ENCODE results near the gene TEP1.

TEP1 gene

GRCh38 chr14:20386276-20386855 lies 26.9 kb downstream of the TEP1 start:
- ChIA-PET POLR2A (no interaction called here), CTCF (no interaction called here)
- H3K4me3 ChIP-seq (ENCODE audit: low read depth, low read length): no peak overlapping the region
- TF ChIP-seq, protein P1, sequence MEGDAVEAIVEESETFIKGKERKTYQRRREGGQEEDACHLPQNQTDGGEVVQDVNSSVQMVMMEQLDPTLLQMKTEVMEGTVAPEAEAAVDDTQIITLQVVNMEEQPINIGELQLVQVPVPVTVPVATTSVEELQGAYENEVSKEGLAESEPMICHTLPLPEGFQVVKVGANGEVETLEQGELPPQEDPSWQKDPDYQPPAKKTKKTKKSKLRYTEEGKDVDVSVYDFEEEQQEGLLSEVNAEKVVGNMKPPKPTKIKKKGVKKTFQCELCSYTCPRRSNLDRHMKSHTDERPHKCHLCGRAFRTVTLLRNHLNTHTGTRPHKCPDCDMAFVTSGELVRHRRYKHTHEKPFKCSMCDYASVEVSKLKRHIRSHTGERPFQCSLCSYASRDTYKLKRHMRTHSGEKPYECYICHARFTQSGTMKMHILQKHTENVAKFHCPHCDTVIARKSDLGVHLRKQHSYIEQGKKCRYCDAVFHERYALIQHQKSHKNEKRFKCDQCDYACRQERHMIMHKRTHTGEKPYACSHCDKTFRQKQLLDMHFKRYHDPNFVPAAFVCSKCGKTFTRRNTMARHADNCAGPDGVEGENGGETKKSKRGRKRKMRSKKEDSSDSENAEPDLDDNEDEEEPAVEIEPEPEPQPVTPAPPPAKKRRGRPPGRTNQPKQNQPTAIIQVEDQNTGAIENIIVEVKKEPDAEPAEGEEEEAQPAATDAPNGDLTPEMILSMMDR (IDR thresholded peaks at IDR 0.05; ENCODE audit: insufficient read depth, low read length, missing control alignments): no peak
- no peak for DNase-seq (ENCODE audit: low read depth, low spot score)

- ChIA-PET CTCF (no interaction called here), POLR2A (interaction anchor here (1.0 kb wide), 1 partner anchor 28 kb away, joined by 3 read pairs; no protein-coding TSS in a partner anchor)
- no peak for DNase-seq (ENCODE audit: low read depth, low spot score)
- no peak overlapping the region for H3K4me3 ChIP-seq (ENCODE audit: low read depth, low read length)
- TF ChIP-seq, protein P1 (IDR thresholded peaks at IDR 0.05; ENCODE audit: insufficient read depth, low read length, missing control alignments): no peak
These were observed 28.4 kb downstream of the TEP1 start for GRCh38 chr14:20384886-20385285.

DNA sequence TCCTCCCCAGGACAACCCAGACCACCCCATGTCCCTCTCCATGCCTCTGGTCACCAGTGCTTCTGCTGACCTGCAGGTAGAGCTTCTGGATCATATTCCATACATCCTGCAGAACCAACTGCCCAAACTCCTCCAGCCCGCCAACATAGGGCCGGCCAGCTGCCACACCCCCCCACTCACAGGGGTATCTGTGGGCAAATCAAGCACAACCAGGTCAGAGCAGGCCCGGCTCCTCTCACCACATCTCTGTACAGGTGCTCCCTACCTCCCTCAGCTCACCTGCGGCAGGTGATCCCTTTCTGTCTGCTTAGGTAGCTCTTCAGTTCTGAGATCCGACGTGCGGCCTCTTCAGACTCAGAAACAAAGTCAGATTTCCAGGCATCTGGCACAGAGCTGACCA lies 29.0 kb downstream of the TEP1 start:
- TF ChIP-seq, protein P1 (IDR thresholded peaks at IDR 0.05; ENCODE audit: insufficient read depth, low read length, missing control alignments): no peak
- POLR2A ChIA-PET: interaction anchor here (1.0 kb wide), 1 partner anchor 29 kb away, joined by 3 read pairs; no protein-coding TSS in a partner anchor
- DNase-seq (ENCODE audit: low read depth, low spot score): no peak
- no peak overlapping the region for H3K4me3 ChIP-seq (ENCODE audit: low read depth, low read length)
- CTCF ChIA-PET: no interaction called here

GRCh38 chr14:20383636-20384035 lies 29.7 kb downstream of the TEP1 start:
- TF ChIP-seq, protein P1 (IDR thresholded peaks at IDR 0.05; ENCODE audit: insufficient read depth, low read length, missing control alignments): no peak
- ChIA-PET POLR2A (no interaction called here), CTCF (interaction anchor here (1.4 kb wide), 1 partner anchor 57 kb away, joined by 5 read pairs; no protein-coding TSS in a partner anchor)
- no peak overlapping the region for H3K4me3 ChIP-seq (ENCODE audit: low read depth, low read length)
- no peak for DNase-seq (ENCODE audit: low read depth, low spot score)

GRCh38 chr14:20383032-20383431 lies 30.3 kb downstream of the TEP1 start:
- ChIA-PET POLR2A (no interaction called here), CTCF (interaction anchor here (1.4 kb wide), 1 partner anchor 56 kb away, joined by 5 read pairs; no protein-coding TSS in a partner anchor)
- TF ChIP-seq, protein P1 (IDR thresholded peaks at IDR 0.05; ENCODE audit: insufficient read depth, low read length, missing control alignments): no peak
- no peak for DNase-seq (ENCODE audit: low read depth, low spot score)
- H3K4me3 ChIP-seq (ENCODE audit: low read depth, low read length): no peak overlapping the region

- TF ChIP-seq, protein P1 (IDR thresholded peaks at IDR 0.05; ENCODE audit: insufficient read depth, low read length, missing control alignments): no peak
- POLR2A ChIA-PET: interaction anchor here (2.0 kb wide), 1 partner anchor 39 kb away, joined by 5 read pairs; the partner anchor contains the start of gene PARP2
- CTCF ChIA-PET: interaction anchor here (1.1 to 1.4 kb wide), 2 partner anchors 11 to 56 kb away, joined by 3 to 5 read pairs; no protein-coding TSS in a partner anchor
- DNase-seq (ENCODE audit: low read depth, low spot score): no peak
- no peak overlapping the region for H3K4me3 ChIP-seq (ENCODE audit: low read depth, low read length)
These were observed 30.8 kb downstream of the TEP1 start for GRCh38 chr14:20382526-20382925.

Data from AG04449 (cell line).